ENCODE measurements around the gene BAZ2A.

The BAZ2A gene

GRCh38 chr12:56635806-56636674 lies 5.9 kb upstream of the BAZ2A start (continued):
- TF ChIP-seq ZFP69B (tag by site-specific recombination; IDR thresholded peaks at IDR 0.05): no peak
- peak; percentile 59; the same call in 1 of the 2 replicates for TF ChIP-seq ZBTB17 (tag by site-specific recombination; IDR thresholded peaks at IDR 0.05)
- TF ChIP-seq SP7 (tag by site-specific recombination; IDR thresholded peaks at IDR 0.05): peak; percentile 58; the same call in 1 of the 2 replicates
- TF ChIP-seq HOXC10 (CRISPR knock-in tag; IDR thresholded peaks at IDR 0.05): no peak
- TF ChIP-seq FEZF1 (tag by site-specific recombination; IDR thresholded peaks at IDR 0.05): peak; percentile 93
- no peak for TF ChIP-seq ZNF747 (tag by site-specific recombination; IDR thresholded peaks at IDR 0.05)
- no peak; the same call in 1 of the 2 replicates for TF ChIP-seq KLF10 (tag by site-specific recombination; IDR thresholded peaks at IDR 0.05)

GRCh38 chr12:56634837-56635791 lies 5.0 kb upstream of the BAZ2A start:
- Histone ChIP-seq H3K4me3 (ENCODE audit: low read depth, low read length) (peak overlapping the region; percentile 76), H3K4me1 (ENCODE audit: control insufficient read depth, insufficient read depth, low read length) (peaks cover 25% of the 10 kb centered on the region)
- POLR2A ChIA-PET: interaction anchor here (0.6 to 3.7 kb wide), 15 partner anchors 9 to 1298 kb away, joined by 3 to 77 read pairs (median 4); partner anchors contain the start of genes ATP5F1B, MYL6, NACA and PRIM1
- TF ChIP-seq ZBTB11 (tag by site-specific recombination; conservative IDR thresholded peaks at IDR 0.05; ENCODE audit: low read depth) (peak; percentile 44; the same call in 1 of the 2 replicates), ZNF266 (tag by site-specific recombination; IDR thresholded peaks at IDR 0.05; ENCODE audit: low read depth) (no peak), REST (tag by site-specific recombination; IDR thresholded peaks at IDR 0.05) (0 out of 2 replicates have a peak, but pooled peaks have one; percentile 19), ZBTB49 (tag by site-specific recombination; IDR thresholded peaks at IDR 0.05; ENCODE audit: low read depth) (no peak), CTCF (tag by site-specific recombination; IDR thresholded peaks at IDR 0.05) (peak; percentile 93), ZNF529 (tag by site-specific recombination; IDR thresholded peaks at IDR 0.05; ENCODE audit: insufficient replicate concordance) (no peak), ZNF580 (tag by site-specific recombination; IDR thresholded peaks at IDR 0.05) (peak; percentile 23; the same call in 1 of the 2 replicates), SP2 (tag by site-specific recombination; IDR thresholded peaks at IDR 0.05) (peak; percentile 67), ZNF561 (tag by site-specific recombination; IDR thresholded peaks at IDR 0.05; ENCODE audit: borderline replicate concordance) (0 out of 2 replicates have a peak, but pooled peaks have one; percentile 42), ZNF501 (tag by site-specific recombination; IDR thresholded peaks at IDR 0.05) (0 out of 2 replicates have a peak, but pooled peaks have one; percentile 33), ZBTB21 (tag by site-specific recombination; IDR thresholded peaks at IDR 0.05) (no peak), ZFP69B (tag by site-specific recombination; IDR thresholded peaks at IDR 0.05) (peak; percentile 73)

More at GRCh38 chr12:56634837-56635791, 5.0 kb upstream of the BAZ2A start:
- CTCF ChIA-PET: interaction anchor here (0.5 to 3.1 kb wide), 24 partner anchors 7 to 881 kb away, joined by 3 to 56 read pairs (median 8); partner anchors contain the start of genes ATP5F1B, RBMS2 and ZC3H10
- Histone ChIP-seq H3K27ac (ENCODE audit: extremely low read depth, low read depth, low read length) (peak overlapping the region; percentile 91), H3K36me3 (ENCODE audit: control insufficient read depth in 2 of 2, insufficient read depth in 1 of 2, low read length in 2 of 2) (peaks cover 22 to 29% of the 10 kb centered on the region in 2 experiments), H3K9me3 (ENCODE audit: control insufficient read depth, insufficient read depth, low read depth, low read length) (no peaks in the 10 kb centered on the region)

Data from HEK293 (cell line).